ENCODE results near the gene TMOD3. TPM values are rescaled to one million over a fixed set of nuclear protein-coding genes. Genes with fewer than 3 reads are reported as not detected.
A peak's percentile ranks its signal among the peaks of the same experiment; 100 is the strongest.

The TMOD3 gene
- total RNA-seq, 2 experiments from 2014 or later: 66.0 to 66.1 TPM

GRCh38 chr15:51856714-51857380 is 27.4 kb downstream of the TMOD3 start:
- DNase-seq: no peak
- Mint-ChIP-seq H3K4me1 (peaks cover 38% of the 10 kb centered on the region), H3K27me3 (no peaks in the 10 kb centered on the region), H3K36me3 (ENCODE audit: low read depth) (peaks cover 14% of the 10 kb centered on the region), H3K9me3 (peaks cover 8% of the 10 kb centered on the region), H3K4me3 (no peak overlapping the region), H3K27ac (no peak overlapping the region)
- ChIA-PET CTCF (interaction anchor here (1.8 kb wide), 1 partner anchor 15 kb away, joined by 5 read pairs; no protein-coding TSS in a partner anchor), POLR2A (no interaction called here)

GRCh38 chr15:51861557-51862359 is 32.3 kb downstream of the TMOD3 start:
- Mint-ChIP-seq H3K9me3 (peaks cover 8% of the 10 kb centered on the region), H3K4me3 (peak overlapping the region; percentile 55), H3K27ac (peak overlapping the region; percentile 85), H3K4me1 (peaks cover 60% of the 10 kb centered on the region), H3K27me3 (no peaks in the 10 kb centered on the region), H3K36me3 (ENCODE audit: low read depth) (peaks cover 53% of the 10 kb centered on the region)
- DNase-seq: peak; percentile 80
- ChIA-PET CTCF (interaction anchor here (0.5 to 1.3 kb wide), 5 partner anchors 10 to 64 kb away, joined by 3 to 5 read pairs (median 4); no protein-coding TSS in a partner anchor), POLR2A (no interaction called here)

- Mint-ChIP-seq H3K36me3 (ENCODE audit: low read depth) (peaks cover 57% of the 10 kb centered on the region), H3K9me3 (peaks cover 8% of the 10 kb centered on the region), H3K27me3 (no peaks in the 10 kb centered on the region), H3K4me1 (peaks cover 59% of the 10 kb centered on the region), H3K4me3 (no peak overlapping the region), H3K27ac (peak overlapping the region; percentile 39)
- ChIA-PET POLR2A (no interaction called here), CTCF (interaction anchor here (1.0 kb wide), 1 partner anchor 18 kb away, joined by 4 read pairs; no protein-coding TSS in a partner anchor)
- DNase-seq: no peak
Observed at GRCh38 chr15:51863131-51863530, 33.7 kb downstream of the TMOD3 start.

- POLR2A ChIA-PET: interaction anchor here (0.6 kb wide), 1 partner anchor 1835 kb away, joined by 3 read pairs; no protein-coding TSS in a partner anchor
- H3K27me3 Mint-ChIP-seq: no peaks in the 10 kb centered on the region
- H3K4me1 Mint-ChIP-seq: peaks cover 55% of the 10 kb centered on the region
- no peak overlapping the region for H3K27ac Mint-ChIP-seq
- peaks cover 6% of the 10 kb centered on the region for H3K9me3 Mint-ChIP-seq
- no peak for DNase-seq
- H3K36me3 Mint-ChIP-seq (ENCODE audit: low read depth): peaks cover 60% of the 10 kb centered on the region
- CTCF ChIA-PET: no interaction called here
- H3K4me3 Mint-ChIP-seq: no peak overlapping the region
Observed at GRCh38 chr15:51864408-51865056, 35.1 kb downstream of the TMOD3 start.

GRCh38 chr15:51865317-51865716 is 35.9 kb downstream of the TMOD3 start:
- peaks cover 57% of the 10 kb centered on the region for H3K36me3 Mint-ChIP-seq (ENCODE audit: low read depth)
- H3K4me1 Mint-ChIP-seq: peaks cover 49% of the 10 kb centered on the region
- no peak for DNase-seq
- no peaks in the 10 kb centered on the region for H3K27me3 Mint-ChIP-seq
- H3K27ac Mint-ChIP-seq: no peak overlapping the region
- ChIA-PET POLR2A (no interaction called here), CTCF (interaction anchor here (0.8 kb wide), 1 partner anchor 13 kb away, joined by 3 read pairs; no protein-coding TSS in a partner anchor)
- peaks cover under 1% of the 10 kb centered on the region for H3K9me3 Mint-ChIP-seq
- H3K4me3 Mint-ChIP-seq: no peak overlapping the region

GRCh38 chr15:51866161-51866560 is 36.7 kb downstream of the TMOD3 start:
- Mint-ChIP-seq H3K4me1 (peaks cover 43% of the 10 kb centered on the region), H3K36me3 (ENCODE audit: low read depth) (peaks cover 64% of the 10 kb centered on the region), H3K9me3 (no peaks in the 10 kb centered on the region), H3K27me3 (no peaks in the 10 kb centered on the region), H3K27ac (no peak overlapping the region), H3K4me3 (no peak overlapping the region)
- no peak for DNase-seq
- CTCF ChIA-PET: interaction anchor here (0.8 kb wide), 1 partner anchor 14 kb away, joined by 3 read pairs; no protein-coding TSS in a partner anchor
- POLR2A ChIA-PET: no interaction called here

GRCh38 chr15:51866751-51867150 is 37.3 kb downstream of the TMOD3 start:
- Mint-ChIP-seq H3K4me1 (peaks cover 38% of the 10 kb centered on the region), H3K27me3 (no peaks in the 10 kb centered on the region), H3K36me3 (ENCODE audit: low read depth) (peaks cover 70% of the 10 kb centered on the region), H3K9me3 (no peaks in the 10 kb centered on the region), H3K4me3 (no peak overlapping the region), H3K27ac (no peak overlapping the region)
- no peak for DNase-seq
- POLR2A ChIA-PET: no interaction called here
- CTCF ChIA-PET: no interaction called here

GRCh38 chr15:51869060-51869421 is 39.6 kb downstream of the TMOD3 start:
- H3K36me3 Mint-ChIP-seq (ENCODE audit: low read depth): peaks cover 59% of the 10 kb centered on the region
- POLR2A ChIA-PET: no interaction called here
- H3K9me3 Mint-ChIP-seq: no peaks in the 10 kb centered on the region
- H3K27me3 Mint-ChIP-seq: no peaks in the 10 kb centered on the region
- no peak overlapping the region for H3K4me3 Mint-ChIP-seq
- H3K4me1 Mint-ChIP-seq: peaks cover 16% of the 10 kb centered on the region
- CTCF ChIA-PET: no interaction called here
- no peak for DNase-seq
- H3K27ac Mint-ChIP-seq: no peak overlapping the region

- Mint-ChIP-seq H3K36me3 (ENCODE audit: low read depth) (peaks cover 54% of the 10 kb centered on the region), H3K27me3 (no peaks in the 10 kb centered on the region), H3K4me3 (no peak overlapping the region), H3K9me3 (no peaks in the 10 kb centered on the region), H3K27ac (no peak overlapping the region), H3K4me1 (peaks cover 5% of the 10 kb centered on the region)
- ChIA-PET CTCF (interaction anchor here (1.6 to 1.8 kb wide), 2 partner anchors 9 to 18 kb away, joined by 4 to 5 read pairs; no protein-coding TSS in a partner anchor), POLR2A (no interaction called here)
- DNase-seq: no peak
Observed at GRCh38 chr15:51870774-51871173, 41.3 kb downstream of the TMOD3 start.

GRCh38 chr15:51874751-51875644 is 45.5 kb downstream of the TMOD3 start:
- ChIA-PET CTCF (interaction anchor here (1.0 kb wide), 1 partner anchor 30 kb away, joined by 3 read pairs; no protein-coding TSS in a partner anchor), POLR2A (no interaction called here)
- Mint-ChIP-seq H3K4me3 (no peak overlapping the region), H3K27ac (no peak overlapping the region), H3K9me3 (no peaks in the 10 kb centered on the region), H3K4me1 (no peaks in the 10 kb centered on the region), H3K36me3 (ENCODE audit: low read depth) (peaks cover 41% of the 10 kb centered on the region), H3K27me3 (no peaks in the 10 kb centered on the region)
- no peak for DNase-seq

- Mint-ChIP-seq H3K4me3 (no peak overlapping the region), H3K27me3 (no peaks in the 10 kb centered on the region), H3K36me3 (ENCODE audit: low read depth) (peaks cover 35% of the 10 kb centered on the region), H3K27ac (no peak overlapping the region), H3K4me1 (no peaks in the 10 kb centered on the region), H3K9me3 (no peaks in the 10 kb centered on the region)
- ChIA-PET POLR2A (interaction anchor here (0.6 kb wide), 1 partner anchor 574 kb away, joined by 10 read pairs; no protein-coding TSS in a partner anchor), CTCF (no interaction called here)
- DNase-seq: no peak
Observed at GRCh38 chr15:51876169-51876568, 46.7 kb downstream of the TMOD3 start.

Data from activated CD4-positive, alpha-beta T cell treated with anti-CD3 and anti-CD28 coated beads, Interleukin-2, amount 10 ng/mL, durations not matched to agents 7 days and 5 days (primary cell).